ENCODE results near the gene SLC16A2.
"Not testable (repeated sequence)": the region's sequence is repeated elsewhere in the genome, so short reads cannot be mapped to it uniquely, and the experiment has no call there.

The SLC16A2 gene

GRCh38 chrX:74446876-74447275 is 25.6 kb downstream of the SLC16A2 start:
- DNase-seq (ENCODE audit: low spot score) = no peak

GRCh38 chrX:74448669-74449068 is 27.4 kb downstream of the SLC16A2 start:
- DNase-seq (ENCODE audit: low spot score) = no peak

- DNase-seq (ENCODE audit: low spot score) = peak; percentile 78
These were observed 28.1 kb downstream of the SLC16A2 start for GRCh38 chrX:74449322-74449936.

- peak; percentile 84 for DNase-seq (ENCODE audit: low spot score)
These were observed 28.6 kb downstream of the SLC16A2 start for GRCh38 chrX:74449937-74450330.

- DNase-seq (ENCODE audit: low spot score) = peak; percentile 90
These were observed 29.6 kb downstream of the SLC16A2 start for GRCh38 chrX:74450803-74451449.

- DNase-seq (ENCODE audit: low spot score) = no peak
These were observed 30.3 kb downstream of the SLC16A2 start for GRCh38 chrX:74451450-74452198.

GRCh38 chrX:74452199-74452481 is 30.8 kb downstream of the SLC16A2 start:
- no peak for DNase-seq (ENCODE audit: low spot score)

GRCh38 chrX:74453178-74453577 is 31.9 kb downstream of the SLC16A2 start:
- DNase-seq (ENCODE audit: low spot score) = peak; percentile 19

GRCh38 chrX:74454233-74454632 is 32.9 kb downstream of the SLC16A2 start:
- not testable (repeated sequence) for DNase-seq (ENCODE audit: low spot score)

- peak; percentile 68 for DNase-seq (ENCODE audit: low spot score)
These were observed 37.4 kb downstream of the SLC16A2 start for GRCh38 chrX:74458736-74459135.

GRCh38 chrX:74461384-74461783 is 40.1 kb downstream of the SLC16A2 start:
- no peak for DNase-seq (ENCODE audit: low spot score)

GRCh38 chrX:74464722-74465121 is 43.4 kb downstream of the SLC16A2 start:
- no peak for DNase-seq (ENCODE audit: low spot score)

- no peak for DNase-seq (ENCODE audit: low spot score)
These were observed 44.1 kb downstream of the SLC16A2 start for GRCh38 chrX:74465424-74465823.

GRCh38 chrX:74467656-74468055 is 46.4 kb downstream of the SLC16A2 start:
- no peak for DNase-seq (ENCODE audit: low spot score)

- not testable (repeated sequence) for DNase-seq (ENCODE audit: low spot score)
These were observed 51.8 kb downstream of the SLC16A2 start for GRCh38 chrX:74473116-74473515.

GRCh38 chrX:74490247-74490646 is 69.0 kb downstream of the SLC16A2 start:
- DNase-seq (ENCODE audit: low spot score) = no peak

- DNase-seq (ENCODE audit: low spot score) = no peak
These were observed 71.5 kb downstream of the SLC16A2 start for GRCh38 chrX:74492720-74493201.

GRCh38 chrX:74493806-74494205 is 72.5 kb downstream of the SLC16A2 start:
- DNase-seq (ENCODE audit: low spot score) = no peak

- no peak for DNase-seq (ENCODE audit: low spot score)
These were observed 77.6 kb downstream of the SLC16A2 start for GRCh38 chrX:74498924-74499323.

GRCh38 chrX:74500067-74500466 is 78.8 kb downstream of the SLC16A2 start:
- DNase-seq (ENCODE audit: low spot score) = no peak

- DNase-seq (ENCODE audit: low spot score) = no peak
These were observed 79.3 kb downstream of the SLC16A2 start for GRCh38 chrX:74500555-74500954.

- no peak for DNase-seq (ENCODE audit: low spot score)
These were observed 84.1 kb downstream of the SLC16A2 start for GRCh38 chrX:74505437-74505836.

All from kidney tubule cell (primary cell).